NCI-H2081 treated with DMSO at 0.1 percent for 48 hours (cell line): ENCODE data around the gene CDH23.

Source experiments
- DNase-seq: peaks from one replicate; lab custom pipeline; 2025; lab: John Stamatoyannopoulos, UW

Gene CDH23

DNA sequence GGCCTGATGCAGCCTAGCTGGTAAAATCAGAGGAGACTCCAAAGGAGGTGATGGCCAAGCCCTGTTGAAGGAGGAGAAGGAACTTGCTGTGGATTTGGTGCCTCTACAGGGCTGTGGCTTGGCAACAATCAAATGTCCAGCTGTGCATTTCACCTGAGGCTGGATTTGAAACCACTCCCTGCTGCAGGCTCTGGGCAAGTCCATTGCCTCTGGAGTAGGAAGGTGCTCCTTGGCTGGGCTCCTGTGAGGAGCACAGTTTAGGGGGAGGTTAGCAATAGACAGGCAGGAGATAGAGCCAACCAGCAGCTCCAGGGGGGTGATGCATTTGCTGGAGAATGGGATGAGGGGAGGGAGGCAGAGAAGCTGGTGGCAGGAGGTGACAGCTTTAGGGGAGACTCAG, 26.5 kb downstream of the CDH23 start:
- DNase-seq, result no peak

DNA sequence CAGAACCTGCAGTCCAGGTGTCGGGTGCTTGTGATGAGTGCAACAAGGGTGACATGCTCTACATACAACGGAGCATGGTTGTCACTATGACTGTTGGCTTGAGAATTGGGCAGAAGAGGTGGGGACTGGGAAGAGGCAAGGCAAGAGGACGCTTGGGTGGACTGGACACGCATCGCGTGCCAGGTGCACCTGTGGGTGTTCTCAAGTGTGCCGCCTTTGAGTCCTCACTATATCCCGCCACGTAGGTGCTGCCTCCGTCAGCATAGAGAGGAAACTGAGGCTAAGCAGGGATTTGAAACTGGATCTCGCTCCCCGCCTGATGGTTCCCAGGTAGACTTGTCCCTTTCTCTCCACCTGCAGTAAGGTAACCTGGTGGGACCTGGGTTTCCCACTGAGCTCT, 27.2 kb downstream of the CDH23 start:
- DNase-seq, result no peak

DNA sequence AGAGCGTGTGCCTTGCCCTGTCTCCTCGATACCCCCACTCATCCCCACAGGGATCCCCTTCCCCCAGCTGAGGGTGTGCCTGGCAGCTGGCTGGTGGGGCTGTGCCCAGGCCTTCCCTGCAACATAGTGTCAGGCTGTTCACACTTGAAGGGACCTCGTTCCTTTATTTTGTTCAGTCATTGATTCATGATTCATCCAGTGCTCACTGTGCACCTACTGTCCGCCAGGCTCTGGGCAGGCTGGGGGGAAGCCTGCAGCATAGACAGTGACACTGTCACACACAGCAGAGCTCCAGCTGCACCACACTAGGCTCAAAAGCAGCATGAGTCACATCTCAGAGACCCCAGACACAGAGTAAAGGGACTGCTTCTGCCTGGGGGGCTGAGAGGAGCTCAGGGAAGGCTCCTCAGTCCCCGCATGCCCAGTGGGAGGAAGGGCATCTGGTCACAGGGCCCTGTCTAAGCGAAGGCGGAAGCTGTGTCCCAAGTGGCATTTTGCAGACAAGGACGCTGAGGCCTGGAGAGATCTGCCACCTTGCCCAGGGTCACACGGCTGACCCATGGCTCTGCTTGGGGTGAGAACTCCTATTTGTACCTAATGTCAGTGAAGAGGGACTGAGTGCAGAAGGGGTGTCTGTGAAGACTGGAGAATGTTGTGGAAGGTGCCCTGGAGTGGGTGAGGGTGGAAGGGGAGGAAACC, 27.9 kb downstream of the CDH23 start:
- no peak for DNase-seq

DNA sequence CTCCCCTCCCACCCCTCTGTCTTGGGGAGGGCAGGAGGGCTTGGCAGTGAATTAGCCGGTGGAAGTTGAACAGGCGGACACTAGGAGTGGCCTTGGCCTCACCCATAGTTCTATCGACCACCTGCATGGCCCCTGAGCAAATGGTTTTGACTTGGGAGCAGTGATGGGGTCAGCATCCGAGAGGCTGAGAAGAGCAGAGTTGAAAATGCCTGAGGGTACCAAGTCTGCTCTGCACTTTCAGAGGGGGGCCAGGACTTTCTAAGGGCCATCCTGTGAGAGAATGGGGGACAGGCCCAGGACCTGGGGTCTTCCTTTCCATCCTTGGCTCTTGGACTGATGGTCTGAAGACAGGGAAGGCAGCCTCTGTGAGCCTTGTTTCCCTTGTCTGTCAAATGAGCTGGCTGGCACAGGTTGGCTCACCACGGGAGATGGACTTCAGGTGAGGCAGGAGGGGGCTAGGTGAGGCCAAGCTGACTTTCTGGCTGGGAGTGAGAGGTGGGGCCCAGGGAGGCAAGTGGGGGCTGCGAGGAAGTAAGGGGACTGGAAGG, 29.4 kb downstream of the CDH23 start:
- DNase-seq, result no peak

DNA sequence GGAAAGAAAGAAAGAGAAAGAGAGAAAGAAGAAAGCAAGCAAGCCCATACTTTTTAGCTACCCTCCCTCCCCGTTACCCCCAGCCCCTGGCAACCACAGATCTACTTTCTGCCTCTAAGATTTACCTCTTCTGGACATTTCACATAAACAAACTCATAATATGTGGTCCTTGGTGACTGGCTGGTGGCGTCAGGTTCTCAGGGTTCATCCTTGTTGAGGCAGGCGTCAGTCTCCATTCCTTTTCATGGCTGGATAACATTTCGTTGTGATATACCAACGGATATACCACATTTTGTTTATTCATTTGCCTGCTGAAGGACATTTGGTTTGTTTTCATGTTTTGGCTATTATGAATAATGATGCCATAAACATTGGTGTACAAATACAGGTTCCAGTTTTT, 30.5 kb downstream of the CDH23 start:
- no peak for DNase-seq

DNA sequence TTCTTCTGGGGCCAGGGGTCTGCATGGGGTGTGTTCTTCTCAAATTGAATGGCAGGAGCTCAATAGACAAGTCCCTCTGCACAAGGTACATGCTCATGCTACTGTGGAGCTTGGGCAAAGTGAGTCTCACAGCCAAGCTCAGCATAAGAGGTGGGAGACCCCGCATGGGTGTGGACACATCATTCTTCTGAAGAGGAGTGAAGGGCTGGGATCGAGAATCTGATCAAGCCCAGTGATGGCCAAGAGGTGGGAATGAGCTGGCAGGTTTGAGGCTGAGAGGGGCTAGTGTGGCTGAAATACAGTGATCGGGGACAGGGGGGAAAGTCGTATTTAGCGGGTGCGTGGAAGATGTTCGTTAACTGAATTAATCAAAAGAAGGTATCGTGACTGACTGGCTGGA, 32.6 kb downstream of the CDH23 start:
- no peak for DNase-seq

DNA sequence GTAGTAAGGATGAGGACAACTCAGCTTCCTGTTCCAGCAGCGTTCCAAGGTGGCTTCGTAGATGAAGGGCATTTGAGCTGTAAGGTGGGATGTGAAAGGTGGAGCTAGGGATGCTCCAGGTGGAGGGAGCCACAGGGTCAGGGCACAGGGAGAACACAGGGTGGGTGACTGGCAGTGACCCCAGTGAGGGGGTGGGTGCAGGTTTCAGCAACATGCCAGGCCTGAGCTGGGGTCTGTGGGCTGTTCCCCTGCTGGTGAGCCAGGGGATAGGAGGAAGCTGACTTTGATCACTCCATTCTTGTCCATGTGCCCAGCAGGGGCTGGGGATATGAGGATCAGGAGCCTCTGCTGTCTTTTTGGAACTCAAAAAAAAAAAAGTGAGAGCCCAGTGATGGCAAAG, 33.2 kb downstream of the CDH23 start:
- DNase-seq, result no peak

DNA sequence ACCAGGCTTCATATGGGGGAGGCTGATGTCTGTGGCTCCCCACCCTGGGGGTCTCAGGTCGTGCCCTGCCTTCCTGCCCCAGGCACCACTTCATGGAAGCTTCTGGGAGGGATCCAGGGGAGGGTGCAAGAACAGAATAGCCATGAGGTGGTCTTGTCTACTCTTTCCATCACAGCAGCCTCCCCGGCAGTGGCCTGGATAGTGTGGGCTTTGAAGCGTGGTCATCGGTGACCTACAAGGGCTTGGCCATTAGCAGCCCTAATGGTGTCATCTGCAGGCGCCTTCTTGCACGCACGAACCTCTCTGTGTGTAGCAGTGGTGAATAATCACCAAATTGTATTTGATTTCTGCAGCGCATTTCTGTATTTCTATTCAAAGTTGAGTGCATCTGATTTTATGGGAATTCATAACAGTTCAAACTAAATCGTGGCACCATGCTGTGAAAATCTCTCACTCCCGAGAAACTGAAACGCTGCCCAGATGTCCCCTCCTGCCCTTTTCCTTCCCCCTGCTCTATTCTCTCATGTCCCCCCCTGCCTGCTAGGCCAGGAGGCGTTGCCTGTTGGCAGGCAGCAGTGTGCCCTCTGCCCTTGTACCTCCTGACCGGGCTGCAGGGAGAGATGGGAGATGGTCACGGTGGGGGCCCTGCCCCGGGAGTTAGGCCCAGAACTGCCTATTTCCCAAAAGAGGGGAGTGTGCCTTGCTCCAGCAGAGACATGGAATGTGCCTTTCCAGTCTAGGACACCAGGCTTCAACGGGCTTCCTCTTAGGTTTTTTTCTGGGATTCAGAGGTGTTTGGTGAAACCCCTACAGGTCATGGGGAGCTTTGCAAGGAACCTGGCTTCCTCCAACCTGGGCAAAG, 34.8 kb downstream of the CDH23 start:
- no peak for DNase-seq

DNA sequence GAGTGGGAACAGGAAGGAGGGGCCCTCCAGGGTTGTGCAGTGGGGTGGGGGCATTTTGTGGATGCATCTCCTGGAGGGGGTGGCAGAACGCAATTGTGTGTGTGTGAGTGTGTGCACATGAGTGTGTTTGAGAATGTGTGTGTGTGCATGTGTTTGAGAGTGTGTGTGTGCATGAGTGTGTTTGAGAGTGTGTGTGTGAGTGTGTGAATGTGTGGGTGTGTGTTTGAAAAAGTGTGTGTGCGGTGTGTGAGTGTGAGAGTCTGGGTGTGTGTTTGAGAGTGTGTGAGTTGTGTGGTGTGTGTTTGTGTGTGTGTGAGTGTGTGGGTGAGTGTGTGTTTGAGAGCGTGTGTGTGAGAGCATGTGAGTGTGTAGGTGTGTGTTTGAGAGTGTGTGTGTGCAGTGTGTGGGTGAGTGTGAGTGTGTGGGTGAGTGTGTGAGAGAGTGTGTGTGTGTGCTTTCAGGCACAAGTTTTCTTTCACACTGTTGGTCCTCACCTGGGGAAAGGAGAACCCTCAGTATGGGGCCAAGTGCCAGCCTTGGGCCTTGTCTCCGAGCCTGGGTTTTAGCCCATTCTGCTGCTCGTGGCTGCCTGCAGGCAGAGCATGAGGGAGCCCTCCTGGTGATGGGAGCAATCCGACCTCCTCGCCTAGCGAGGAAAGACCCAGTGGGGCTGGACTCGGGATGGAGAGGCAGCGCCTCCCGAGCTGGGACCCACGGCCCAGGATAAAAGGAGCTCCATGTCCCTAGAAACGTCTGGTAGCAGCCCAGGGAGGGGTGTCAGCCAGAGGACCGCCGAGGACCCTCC, 35.6 kb downstream of the CDH23 start:
- DNase-seq, result no peak

DNA sequence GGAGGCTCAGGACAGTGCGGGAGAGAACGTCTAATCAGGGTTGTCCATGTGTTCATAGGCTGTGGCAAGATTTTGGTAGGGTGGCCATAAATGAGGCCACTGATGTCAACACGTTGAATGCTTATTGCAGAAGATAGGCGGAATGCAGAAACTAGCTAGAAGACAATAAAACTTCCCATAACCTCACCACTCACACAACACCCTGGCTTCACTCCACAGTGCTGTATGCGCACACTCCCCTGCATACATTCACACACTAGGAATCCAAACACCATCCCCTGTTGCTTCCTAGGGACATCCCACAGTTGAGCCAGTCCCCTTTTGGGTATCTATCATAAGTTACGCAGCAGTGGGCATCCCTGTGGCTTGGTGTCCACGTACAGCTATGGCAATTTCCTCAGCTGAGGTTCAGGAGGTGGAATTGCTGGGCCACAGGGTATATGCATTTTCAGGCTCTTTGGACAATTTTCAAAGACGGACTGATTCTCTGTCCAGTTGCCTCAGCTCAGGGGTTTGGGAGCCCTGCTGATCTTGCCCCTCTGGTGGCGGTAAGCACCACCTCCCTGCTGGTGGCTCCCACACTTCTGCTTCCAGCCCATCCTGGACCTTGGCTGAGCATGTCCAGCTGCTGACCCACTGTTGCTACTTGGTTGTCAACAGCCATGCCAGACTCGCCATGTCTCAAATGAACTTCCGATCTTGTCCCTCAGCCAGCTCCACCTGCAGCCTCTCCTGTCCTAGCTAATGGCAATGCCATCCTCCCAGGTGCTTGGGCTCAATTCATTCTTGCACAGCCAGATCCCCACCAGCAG, 36.4 kb downstream of the CDH23 start:
- DNase-seq, result no peak

DNA sequence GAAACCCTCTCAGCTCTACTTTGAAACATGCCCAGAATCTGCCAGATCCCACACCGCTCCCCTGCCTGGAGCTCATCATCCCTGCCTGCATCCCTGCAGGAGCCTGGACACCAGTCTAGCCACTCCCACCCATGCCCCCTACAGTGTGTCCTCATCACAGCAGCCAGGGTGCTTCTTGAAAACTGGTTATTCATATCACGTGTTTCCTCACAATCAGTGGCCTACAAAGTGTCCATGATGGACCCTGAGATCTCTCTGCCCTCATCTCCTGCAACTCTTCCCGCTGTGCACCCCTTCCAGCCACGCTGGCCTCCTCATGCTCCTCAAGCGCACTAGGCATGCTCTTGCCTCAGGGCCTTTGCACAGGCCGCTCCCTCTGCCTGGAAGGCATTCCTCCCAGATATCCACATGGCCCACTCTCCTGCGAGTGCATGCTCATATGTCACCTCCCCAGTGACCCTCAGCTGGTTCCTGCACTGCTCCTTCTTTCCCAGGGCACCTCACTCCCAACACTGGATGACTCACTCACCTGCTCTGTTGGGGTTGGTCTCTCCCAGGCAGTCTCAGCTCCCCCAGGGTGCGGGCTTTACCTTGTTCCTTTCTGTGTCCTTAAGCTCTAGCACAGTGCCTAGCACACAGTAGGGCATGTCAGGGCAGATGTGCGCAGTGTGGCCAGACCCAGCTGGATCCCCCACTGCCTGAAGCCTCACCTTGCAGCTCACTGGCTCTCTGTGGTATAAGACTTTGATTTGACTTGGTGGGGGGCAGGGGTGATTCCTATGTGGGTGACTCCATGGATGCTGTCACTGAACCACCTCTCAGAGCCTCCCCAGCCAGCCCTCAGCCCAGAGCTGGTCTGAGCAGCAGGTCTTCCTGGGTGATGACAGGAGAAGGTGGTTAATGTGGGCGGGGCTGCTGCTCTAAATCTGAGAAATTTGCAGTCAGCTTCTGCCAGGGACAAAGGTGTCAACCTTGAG, 37.3 kb downstream of the CDH23 start:
- DNase-seq, result no peak

DNA sequence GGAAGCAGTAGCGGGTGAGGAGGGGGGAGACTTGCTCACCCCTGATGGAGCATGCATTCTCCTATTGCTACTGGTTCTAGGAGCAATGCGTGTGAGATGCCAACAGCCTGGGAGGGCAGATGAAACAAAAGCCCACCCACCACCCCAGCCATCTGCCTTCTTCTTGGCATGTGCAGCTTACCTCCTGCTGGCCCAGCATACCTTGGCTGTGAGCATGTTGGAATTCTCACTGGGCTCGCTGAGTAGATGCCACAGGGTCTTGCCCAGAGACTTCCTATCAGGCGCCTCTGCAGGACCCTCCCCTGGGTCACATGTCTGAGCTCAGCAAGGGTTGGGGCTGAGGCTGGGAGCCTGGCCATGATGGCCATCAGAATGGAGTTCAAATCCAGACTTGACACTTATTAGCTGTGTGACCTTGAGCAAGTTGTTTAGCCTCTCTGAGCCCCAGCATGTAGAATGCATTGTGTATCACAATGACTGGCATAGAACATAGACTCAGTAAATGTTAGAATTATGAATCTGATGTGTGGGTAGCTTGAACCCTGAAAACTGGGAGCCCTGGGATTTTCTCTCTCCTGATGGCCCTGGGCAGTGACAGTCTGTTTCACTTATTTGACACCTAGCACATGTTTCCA, 38.2 kb downstream of the CDH23 start:
- DNase-seq, result no peak

DNA sequence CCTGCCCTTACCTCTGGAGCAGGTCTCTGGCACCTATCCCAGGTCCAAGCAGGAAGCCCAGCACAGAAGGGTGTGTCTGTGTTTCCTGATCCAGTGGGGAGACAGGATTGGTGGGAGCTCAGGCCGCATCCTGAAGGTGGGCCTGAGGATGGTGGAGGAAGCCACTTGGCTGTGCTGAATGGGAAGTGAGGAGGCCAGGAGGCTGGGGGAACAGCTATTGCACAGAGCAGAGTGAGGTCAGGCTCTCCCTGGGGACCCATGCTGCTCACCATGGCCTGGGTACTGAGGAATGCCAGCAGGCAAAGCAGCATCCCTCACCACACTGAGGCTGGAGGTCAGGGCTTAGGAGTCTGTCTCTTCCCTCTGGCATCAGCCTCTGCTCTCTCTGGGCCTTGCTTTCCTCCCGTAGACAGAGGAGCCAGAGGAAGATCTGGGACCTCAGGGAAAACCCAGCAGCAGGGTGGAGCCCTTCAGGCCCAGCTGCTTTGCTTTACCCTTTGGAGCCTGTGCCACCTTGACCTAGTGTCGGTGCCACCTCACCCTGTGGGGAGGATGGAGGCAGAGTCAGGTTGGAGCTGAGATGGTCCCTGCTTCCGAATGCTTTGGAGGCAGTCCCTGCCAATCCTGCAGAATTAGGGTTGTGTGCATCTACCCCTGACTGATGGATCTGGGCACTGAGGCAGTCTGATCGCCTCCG, 39.0 kb downstream of the CDH23 start:
- no peak for DNase-seq

DNA sequence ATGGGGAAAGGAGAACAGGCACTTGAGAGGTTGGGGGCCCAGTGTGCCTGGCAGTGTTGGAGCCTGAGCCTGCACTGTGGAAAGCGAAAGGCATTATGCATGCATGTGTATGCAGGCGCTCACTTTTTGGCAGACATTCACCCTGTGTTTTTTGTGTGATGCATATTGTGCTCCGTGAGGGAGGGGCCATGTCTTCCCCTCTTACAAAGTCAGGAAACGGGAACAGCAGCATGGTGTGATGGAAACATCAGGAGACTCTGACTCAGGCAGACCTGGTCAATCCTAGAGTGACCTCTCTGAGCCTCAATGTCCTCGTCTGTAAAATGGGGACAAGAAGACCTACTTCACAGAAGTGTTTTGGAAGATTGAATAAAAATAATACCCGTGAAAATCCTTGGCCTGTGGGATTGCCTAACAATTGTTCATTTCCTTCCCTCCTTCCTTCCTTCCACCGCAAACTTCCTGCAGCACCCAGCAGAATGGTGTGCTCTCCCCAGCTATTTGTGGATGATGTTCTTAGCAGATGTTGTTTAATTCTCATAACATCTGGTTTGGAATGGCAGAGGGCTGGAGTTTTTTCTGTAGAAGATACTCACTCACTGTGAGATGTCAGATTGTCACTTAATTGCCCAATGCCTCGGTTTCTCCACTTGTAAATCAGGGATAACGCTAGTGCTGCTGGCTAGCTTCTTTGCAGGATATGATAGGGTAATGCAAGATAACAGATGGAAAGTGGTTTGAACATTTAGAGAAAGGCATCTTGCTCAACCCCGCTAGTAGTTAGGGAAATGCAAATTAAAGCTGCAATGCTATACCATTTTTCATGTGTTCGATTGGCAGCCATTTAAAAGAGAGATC, 39.8 kb downstream of the CDH23 start:
- no peak for DNase-seq

DNA sequence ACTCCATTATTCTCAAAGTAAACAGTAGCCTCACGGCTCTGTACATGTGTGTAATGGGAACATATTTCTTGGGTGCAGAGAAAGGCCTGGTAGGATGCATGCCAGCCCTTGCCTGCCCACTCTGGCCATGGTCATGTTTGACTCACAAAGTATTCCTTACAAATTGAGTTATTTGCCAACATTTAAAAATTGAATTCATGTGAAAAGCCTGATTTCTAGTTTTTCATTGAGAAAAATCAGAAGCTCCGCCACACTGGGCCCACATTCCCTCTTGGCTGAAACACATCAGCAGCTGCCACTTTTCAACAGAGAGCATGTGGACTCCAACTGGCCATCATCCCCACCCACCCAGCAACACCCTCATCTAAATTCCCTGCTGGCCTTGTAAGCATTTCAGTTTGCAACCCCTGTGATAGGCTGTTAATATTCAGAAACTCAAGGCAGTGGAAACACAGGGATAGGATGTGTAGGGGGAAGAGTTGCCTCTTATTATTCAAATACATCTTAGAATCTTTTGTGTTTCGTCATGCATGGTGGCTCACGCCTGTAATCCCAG, 40.9 kb downstream of the CDH23 start:
- DNase-seq, result no peak

DNA sequence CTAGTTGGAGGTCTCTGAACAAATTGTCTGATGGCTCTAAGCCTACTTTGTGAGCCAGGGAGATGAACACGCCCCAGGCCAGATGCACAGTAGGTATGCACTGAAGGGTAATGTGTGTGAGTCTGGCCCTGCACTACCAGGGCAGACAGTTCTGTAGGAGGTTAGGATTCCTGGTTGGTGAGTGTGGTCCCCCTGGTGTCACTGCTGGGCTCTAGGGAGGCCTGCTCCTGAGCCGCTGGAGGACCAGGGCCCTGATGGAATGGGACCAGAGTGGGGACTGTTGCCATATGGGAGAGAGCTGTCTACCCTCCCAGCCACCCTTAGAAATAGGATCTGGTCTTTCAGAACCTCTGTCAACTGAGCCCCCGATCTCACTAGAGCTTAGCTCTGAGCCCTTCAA, 42.0 kb downstream of the CDH23 start:
- no peak for DNase-seq

DNA sequence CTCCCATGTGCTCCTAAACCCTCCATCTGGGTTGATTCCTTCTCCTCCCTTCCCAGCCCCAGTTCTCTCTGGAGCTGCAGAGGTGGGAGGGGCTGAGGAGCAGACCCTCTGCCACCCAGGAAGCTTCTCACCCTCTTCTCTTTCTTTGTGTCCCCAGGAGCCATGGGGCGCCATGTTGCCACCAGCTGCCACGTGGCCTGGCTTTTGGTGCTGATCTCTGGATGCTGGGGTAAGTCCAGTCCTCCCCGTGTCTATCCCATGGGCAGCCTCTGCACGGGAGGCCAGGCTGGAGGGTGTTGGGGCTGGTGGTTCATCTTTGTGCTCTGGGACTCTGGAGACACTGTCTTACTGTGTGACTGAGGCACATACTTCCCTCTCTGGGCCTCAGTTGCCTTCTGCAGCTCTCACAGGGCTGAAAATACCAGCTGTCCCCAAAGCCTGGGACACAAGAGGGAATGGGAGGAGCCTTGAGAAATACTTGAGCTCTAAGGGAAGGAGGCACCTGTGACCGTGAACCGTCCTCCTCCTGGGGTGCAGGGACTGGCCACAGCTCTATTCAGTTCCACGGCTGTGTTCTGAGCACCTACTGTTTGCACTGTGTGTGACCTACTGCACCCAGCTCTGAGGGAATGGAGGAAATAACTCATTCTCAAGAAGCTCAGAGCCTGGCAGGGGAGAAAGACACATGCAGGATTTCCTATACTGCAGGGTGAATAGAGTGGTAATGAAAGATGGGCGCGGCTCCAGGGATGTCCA, 43.1 kb downstream of the CDH23 start:
- DNase-seq, result no peak
